Uterus (tissue), 4 donors: ENCODE data around the gene CAMTA1. TPM values are rescaled to one million over a fixed set of nuclear protein-coding genes. Genes with fewer than 3 reads are reported as not detected.

Experiments used
- DNase-seq, 2 donors: peaks; one replicate each; pipeline ENCODE4 v3.0.0-alpha.2; 2019 to 2020
- H3K27ac ChIP-seq, 2 donors: fragments of 200-600 bp; sonication (generic); 1 replicate in 1 of 2; 2 replicates in 1 of 2; pipeline ENCODE4 v1.5.1; 2016 to 2018
- H3K27me3 ChIP-seq, 2 donors: fragments of 200-600 bp; sonication (generic); one replicate each; pipeline ENCODE4 v1.5.1; 2018 to 2019; ENCODE audit warnings: control low read depth in 1 of 2
- H3K36me3 ChIP-seq, 2 donors: fragments of 200-600 bp; sonication (generic); one replicate each; pipeline ENCODE4 v1.5.1; 2019; ENCODE audit warnings: control low read depth in 1 of 2
- H3K4me1 ChIP-seq, 2 donors: fragments of 200-600 bp; sonication (generic); one replicate each; pipeline ENCODE4 v1.5.1; 2018 to 2019; ENCODE audit warnings: control low read depth in 1 of 2
- H3K4me3 ChIP-seq, 2 donors: fragments of 200-600 bp; sonication (generic); 1 replicate in 1 of 2; 2 replicates in 1 of 2; pipeline ENCODE4 v1.5.1; 2018 to 2019; ENCODE audit warnings: mild to moderate bottlenecking in 1 of 2
- H3K9me3 ChIP-seq, 2 donors: fragments of 200-600 bp; sonication (generic); one replicate each; pipeline ENCODE4 v1.5.1; 2019; ENCODE audit warnings: control low read depth in 1 of 2
- POLR2A ChIP-seq, 2 donors: fragments of 450-650 bp; IDR thresholded peaks; one replicate each; pipeline ENCODE4 v1.6.1; 2016; ENCODE audit warnings: antibody characterized with exemption in 2 of 2, mild to moderate bottlenecking in 1 of 2, moderate library complexity in 1 of 2
- intact Hi-C: fragments of 100-400 bp; cut with DNase I; formaldehyde crosslinking; loops from one replicate; pipeline ENCODE4 v1.15.1; 2023; ENCODE audit warnings: low total_unique reads
- total RNA-seq, 4 donors: library from RNA; depleted of rRNA in 3 of 4; stranded (reverse); fragments of >200 nt in 3 of 4; gene quantifications; one replicate each; pipeline versions ENCODE4 v1.1.0 to v1.2.4, GENCODE V29; 2014 to 2023
- TF ChIP-seq, protein P1 (sequence below), 4 experiments: fragments of 200-600 bp in 2 of 4; fragments of 450-650 bp in 2 of 4; sonication (generic) in 2 of 4; IDR thresholded peaks; one replicate each; pipeline ENCODE4 v1.5.1; 2016 to 2019; ENCODE audit warnings: antibody characterized with exemption in 4 of 4, mild to moderate bottlenecking in 2 of 4, moderate library complexity in 1 of 4
- donor health status: DM: yes; HTN: yes; CAD: no.

The CAMTA1 gene
- total RNA-seq, 4 donors from 2014 or later, result 29.7 to 427 (median 64.8) TPM

GRCh38 chr1:6747674-6748073, 37.6 kb upstream of the CAMTA1 start:
- intact Hi-C loops, result no loop called here
- TF ChIP-seq, protein P1, sequence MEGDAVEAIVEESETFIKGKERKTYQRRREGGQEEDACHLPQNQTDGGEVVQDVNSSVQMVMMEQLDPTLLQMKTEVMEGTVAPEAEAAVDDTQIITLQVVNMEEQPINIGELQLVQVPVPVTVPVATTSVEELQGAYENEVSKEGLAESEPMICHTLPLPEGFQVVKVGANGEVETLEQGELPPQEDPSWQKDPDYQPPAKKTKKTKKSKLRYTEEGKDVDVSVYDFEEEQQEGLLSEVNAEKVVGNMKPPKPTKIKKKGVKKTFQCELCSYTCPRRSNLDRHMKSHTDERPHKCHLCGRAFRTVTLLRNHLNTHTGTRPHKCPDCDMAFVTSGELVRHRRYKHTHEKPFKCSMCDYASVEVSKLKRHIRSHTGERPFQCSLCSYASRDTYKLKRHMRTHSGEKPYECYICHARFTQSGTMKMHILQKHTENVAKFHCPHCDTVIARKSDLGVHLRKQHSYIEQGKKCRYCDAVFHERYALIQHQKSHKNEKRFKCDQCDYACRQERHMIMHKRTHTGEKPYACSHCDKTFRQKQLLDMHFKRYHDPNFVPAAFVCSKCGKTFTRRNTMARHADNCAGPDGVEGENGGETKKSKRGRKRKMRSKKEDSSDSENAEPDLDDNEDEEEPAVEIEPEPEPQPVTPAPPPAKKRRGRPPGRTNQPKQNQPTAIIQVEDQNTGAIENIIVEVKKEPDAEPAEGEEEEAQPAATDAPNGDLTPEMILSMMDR (IDR thresholded peaks at IDR 0.05), result no peak
- TF ChIP-seq POLR2A (IDR thresholded peaks at IDR 0.05), result no peak
- no peaks in the 10 kb centered on the region for H3K27me3 ChIP-seq

GRCh38 chr1:6750490-6750889, 34.8 kb upstream of the CAMTA1 start:
- TF ChIP-seq, protein P1 (IDR thresholded peaks at IDR 0.05), result no peak
- TF ChIP-seq POLR2A (IDR thresholded peaks at IDR 0.05), result no peak

More at GRCh38 chr1:6747674-6748073, 37.6 kb upstream of the CAMTA1 start:
- Histone ChIP-seq H3K4me3 (no peak overlapping the region), H3K27ac (no peak overlapping the region), H3K9me3 (no peaks in the 10 kb centered on the region), H3K4me1 (peaks cover 0 to 5% of the 10 kb centered on the region in 2 donors), H3K36me3 (no peaks in the 10 kb centered on the region)
- no peak for DNase-seq

GRCh38 chr1:6753320-6754140, 31.7 kb upstream of the CAMTA1 start:
- intact Hi-C loops, result no loop called here
- TF ChIP-seq, protein P1 (IDR thresholded peaks at IDR 0.05), result no peak
- TF ChIP-seq POLR2A (IDR thresholded peaks at IDR 0.05), result no peak

More at GRCh38 chr1:6750490-6750889, 34.8 kb upstream of the CAMTA1 start:
- intact Hi-C loops, result no loop called here
- Histone ChIP-seq H3K4me1 (no peaks in the 10 kb centered on the region), H3K4me3 (no peak overlapping the region), H3K27me3 (no peaks in the 10 kb centered on the region), H3K36me3 (no peaks in the 10 kb centered on the region), H3K27ac (no peak overlapping the region), H3K9me3 (no peaks in the 10 kb centered on the region)
- DNase-seq, result no peak

GRCh38 chr1:6756457-6756856, 28.8 kb upstream of the CAMTA1 start:
- no peaks in the 10 kb centered on the region for H3K9me3 ChIP-seq
- H3K4me1 ChIP-seq, result no peaks in the 10 kb centered on the region
- no peaks in the 10 kb centered on the region for H3K36me3 ChIP-seq
- no peak overlapping the region for H3K4me3 ChIP-seq
- no peak for DNase-seq
- TF ChIP-seq, protein P1 (IDR thresholded peaks at IDR 0.05), result no peak
- no peak for TF ChIP-seq POLR2A (IDR thresholded peaks at IDR 0.05)
- H3K27ac ChIP-seq, result no peak overlapping the region
- intact Hi-C loops, result no loop called here
- H3K27me3 ChIP-seq, result no peaks in the 10 kb centered on the region

More at GRCh38 chr1:6753320-6754140, 31.7 kb upstream of the CAMTA1 start:
- Histone ChIP-seq H3K4me1 (no peaks in the 10 kb centered on the region), H3K9me3 (no peaks in the 10 kb centered on the region), H3K27ac (no peak overlapping the region), H3K4me3 (no peak overlapping the region), H3K27me3 (no peaks in the 10 kb centered on the region), H3K36me3 (no peaks in the 10 kb centered on the region)
- no peak for DNase-seq

DNA sequence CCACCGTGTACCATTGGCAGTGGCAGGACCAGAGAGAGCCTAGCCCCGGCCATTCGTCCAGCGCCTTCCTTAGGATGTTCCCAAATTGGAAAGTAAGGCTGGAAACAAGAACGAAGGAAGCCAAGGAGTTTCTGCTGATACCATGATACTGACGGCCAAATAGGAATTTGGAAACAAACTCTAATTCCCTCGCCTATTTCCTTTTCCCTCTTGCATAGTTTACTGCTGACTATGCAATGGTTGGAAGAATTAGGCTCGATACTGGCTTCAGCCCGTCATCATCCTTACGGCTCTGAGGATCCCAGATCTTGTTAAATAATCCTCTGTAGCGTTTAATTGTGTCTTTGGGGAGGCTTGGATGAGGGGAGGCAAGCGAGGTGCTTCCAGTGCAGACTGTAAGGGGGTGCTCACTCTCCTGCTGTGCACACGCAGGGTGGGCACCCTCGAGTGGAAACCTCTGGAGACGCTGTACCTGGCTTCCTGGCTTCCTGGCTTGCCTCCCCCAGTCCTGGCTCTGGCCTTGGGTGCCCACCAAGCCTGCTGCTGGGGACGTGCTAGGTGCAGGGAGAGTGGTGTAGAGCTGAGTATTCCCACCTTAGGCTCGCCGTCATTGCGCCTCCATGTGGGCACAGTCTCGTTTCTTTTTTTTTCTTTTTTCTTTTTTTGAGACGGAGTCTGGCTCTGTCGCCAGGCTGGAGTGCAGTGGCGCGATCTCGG, 27.4 kb upstream of the CAMTA1 start:
- no peaks in the 10 kb centered on the region for H3K36me3 ChIP-seq

More for the DNA sequence above, 27.4 kb upstream of the CAMTA1 start:
- H3K9me3 ChIP-seq, result no peaks in the 10 kb centered on the region
- H3K27ac ChIP-seq, result no peak overlapping the region
- TF ChIP-seq, protein P1 (IDR thresholded peaks at IDR 0.05), result no peak
- intact Hi-C loops, result no loop called here
- no peak overlapping the region for H3K4me3 ChIP-seq
- H3K27me3 ChIP-seq, result no peaks in the 10 kb centered on the region
- DNase-seq, result no peak
- H3K4me1 ChIP-seq, result no peaks in the 10 kb centered on the region
